HFF-Myc (cell line): ENCODE data around the gene TCEAL5.

Source experiments
- DNase-seq: peaks from one replicate; pipeline ENCODE4 v3.0.0-alpha.2; 2011; ENCODE audit warnings: low read depth; ENCODE audit errors: extremely low read depth
- H3K4me3 ChIP-seq: replicated peaks from 2 replicates; pipeline ENCODE4 v1.5.1; 2011; ENCODE audit warnings: low read depth, mild to moderate bottlenecking, control low read depth, low read length
- TF ChIP-seq, protein P1 (sequence below): IDR thresholded peaks from 2 replicates; pipeline ENCODE4 v1.5.1; 2012; ENCODE audit warnings: mild to moderate bottlenecking, low read depth, low read length, control low read depth; ENCODE audit errors: missing control alignments

Gene TCEAL5

DNA sequence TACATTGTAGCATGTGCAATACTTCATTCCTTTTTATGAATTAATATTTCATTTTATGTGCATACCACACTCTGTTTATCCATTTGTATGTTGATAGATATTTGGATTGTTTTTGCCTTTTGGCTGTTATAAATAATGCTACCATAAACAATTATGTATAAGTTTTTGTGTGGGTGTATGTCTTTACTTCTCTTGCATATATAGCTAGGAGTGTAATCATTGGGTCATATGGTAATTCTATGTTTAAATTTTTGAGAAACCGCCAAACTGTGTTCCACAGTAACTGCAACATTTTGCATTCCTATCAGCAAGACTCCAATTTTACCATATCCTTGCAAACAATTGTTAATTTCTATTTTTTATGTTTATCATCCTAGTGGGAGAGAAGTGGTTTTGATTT lies 3.1 kb upstream of the TCEAL5 start:
- TF ChIP-seq, protein P1, sequence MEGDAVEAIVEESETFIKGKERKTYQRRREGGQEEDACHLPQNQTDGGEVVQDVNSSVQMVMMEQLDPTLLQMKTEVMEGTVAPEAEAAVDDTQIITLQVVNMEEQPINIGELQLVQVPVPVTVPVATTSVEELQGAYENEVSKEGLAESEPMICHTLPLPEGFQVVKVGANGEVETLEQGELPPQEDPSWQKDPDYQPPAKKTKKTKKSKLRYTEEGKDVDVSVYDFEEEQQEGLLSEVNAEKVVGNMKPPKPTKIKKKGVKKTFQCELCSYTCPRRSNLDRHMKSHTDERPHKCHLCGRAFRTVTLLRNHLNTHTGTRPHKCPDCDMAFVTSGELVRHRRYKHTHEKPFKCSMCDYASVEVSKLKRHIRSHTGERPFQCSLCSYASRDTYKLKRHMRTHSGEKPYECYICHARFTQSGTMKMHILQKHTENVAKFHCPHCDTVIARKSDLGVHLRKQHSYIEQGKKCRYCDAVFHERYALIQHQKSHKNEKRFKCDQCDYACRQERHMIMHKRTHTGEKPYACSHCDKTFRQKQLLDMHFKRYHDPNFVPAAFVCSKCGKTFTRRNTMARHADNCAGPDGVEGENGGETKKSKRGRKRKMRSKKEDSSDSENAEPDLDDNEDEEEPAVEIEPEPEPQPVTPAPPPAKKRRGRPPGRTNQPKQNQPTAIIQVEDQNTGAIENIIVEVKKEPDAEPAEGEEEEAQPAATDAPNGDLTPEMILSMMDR, result no peak
- DNase-seq, result no peak
- no peak overlapping the region for H3K4me3 ChIP-seq

DNA sequence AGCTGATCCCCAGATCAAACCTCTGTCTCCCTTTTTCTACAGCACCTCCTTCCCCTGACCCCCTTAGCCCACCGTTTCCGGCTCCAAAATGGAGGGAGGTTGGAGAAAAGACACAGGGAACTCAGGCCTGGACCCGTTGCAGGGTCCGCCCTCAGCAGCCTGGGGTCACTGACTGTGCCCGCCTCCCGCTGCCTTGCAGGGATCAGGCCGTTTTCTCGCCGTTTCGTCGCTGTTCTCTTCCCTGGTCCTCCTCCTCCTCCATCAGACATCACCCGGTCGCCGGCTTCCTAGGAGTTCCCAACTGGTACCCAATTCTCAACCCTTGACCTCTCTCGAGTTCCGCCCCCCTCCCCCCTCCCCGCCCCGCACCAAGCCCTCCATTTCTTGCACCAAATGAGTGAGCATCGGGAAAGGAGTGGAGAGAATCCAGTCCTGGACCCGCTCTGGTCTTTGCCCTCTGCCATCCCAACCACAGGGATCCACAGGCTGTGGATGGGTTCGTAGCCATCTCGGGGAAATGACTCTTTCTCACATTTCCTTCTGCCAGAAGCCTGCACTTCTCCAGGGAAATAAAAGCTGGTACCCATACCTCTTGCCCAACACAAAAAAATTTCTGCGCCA lies 493 bp downstream of the TCEAL5 start:
- TF ChIP-seq, protein P1, result no peak
- no peak for DNase-seq
- no peak overlapping the region for H3K4me3 ChIP-seq

DNA sequence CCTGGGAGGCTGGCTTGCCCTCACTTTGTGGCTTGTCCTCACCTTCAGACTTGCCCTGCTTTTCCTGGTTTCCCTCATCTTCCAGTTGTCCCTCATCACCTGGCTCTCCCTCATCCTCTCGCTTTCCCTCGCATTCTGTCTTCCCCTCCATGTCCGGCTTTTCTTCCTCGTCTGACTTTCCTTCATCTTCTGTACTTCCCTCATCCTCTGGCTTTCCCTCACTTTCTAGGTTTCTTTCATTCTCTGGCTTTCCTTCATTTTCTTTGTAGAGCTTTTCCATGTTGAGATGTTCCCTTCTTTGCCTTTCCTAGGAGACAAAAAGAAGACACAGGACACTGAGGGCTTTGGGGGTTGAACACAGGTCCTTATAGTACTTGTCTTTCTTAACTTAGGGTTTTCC lies 2.3 kb downstream of the TCEAL5 start:
- no peak overlapping the region for H3K4me3 ChIP-seq
- no peak for DNase-seq
- TF ChIP-seq, protein P1, result no peak

DNA sequence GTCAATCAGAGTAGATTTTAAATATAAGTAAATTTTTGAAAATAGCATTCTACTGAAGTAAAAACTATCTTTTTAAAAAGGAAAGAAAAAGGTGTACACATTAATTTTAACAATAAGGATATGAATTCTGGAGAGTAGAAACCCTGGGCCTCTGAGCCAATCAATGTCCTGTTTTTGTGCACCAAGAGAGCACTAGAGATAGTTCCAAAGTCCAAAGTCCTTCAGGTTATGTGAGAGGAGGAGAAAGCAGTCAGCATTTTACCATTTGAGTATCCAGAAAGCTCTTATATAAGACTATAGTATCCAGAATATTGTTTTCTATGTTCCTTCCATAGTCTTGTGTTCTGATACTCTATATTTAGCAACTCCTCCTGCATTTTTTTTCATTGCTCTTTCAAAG lies 18.3 kb downstream of the TCEAL5 start:
- no peak overlapping the region for H3K4me3 ChIP-seq
- DNase-seq, result no peak
- TF ChIP-seq, protein P1, result no peak

DNA sequence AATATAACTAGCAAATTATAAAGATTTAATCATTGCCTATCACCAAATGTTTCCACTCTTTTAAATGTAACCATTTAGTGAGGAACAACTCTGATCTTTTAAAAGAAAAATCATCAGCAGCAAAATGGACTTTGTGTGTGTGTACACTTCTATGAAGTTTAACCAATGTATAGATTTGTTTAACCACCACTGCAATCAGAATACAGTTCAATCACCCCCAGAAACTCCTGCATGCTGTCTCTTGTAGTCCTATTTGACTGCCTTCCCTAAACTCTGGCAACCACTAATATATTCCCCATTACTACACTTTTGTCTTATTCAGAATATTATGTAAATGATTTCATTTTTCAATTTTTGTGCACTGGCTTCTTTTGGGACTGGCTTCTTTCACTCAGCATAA lies 19.9 kb downstream of the TCEAL5 start:
- TF ChIP-seq, protein P1, result no peak
- H3K4me3 ChIP-seq, result no peak overlapping the region
- no peak for DNase-seq

DNA sequence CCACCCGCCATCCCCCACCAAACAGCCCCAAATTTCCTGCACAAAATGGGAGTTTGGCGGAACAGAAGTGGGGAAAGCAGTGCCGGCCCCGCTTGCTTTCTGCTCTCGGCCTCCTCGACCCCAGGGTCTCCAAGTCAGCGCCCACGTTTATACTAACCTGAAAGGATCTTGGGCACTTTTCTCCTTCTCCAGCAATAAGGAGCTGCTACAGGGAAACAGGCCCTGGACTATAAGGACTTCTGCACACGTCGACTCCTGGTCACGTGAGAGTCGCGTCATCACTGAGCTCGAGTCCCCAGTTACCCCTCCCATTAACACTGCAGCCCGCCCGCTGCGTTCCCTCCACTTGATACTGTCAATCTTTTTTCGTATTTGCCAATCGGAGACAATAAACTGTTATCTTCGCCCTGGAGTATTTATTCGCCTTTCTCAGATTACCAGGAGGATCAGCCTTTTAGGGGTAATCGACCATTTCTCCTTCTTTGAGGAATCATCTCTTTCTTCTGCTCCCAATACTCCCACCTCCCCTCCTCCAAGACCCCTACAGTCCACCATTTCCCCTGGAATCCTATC lies 21.5 kb downstream of the TCEAL5 start, which contains the start of gene TCEAL8:
Gene TCEAL8, minus strand, starts transcription at position 235 of the 573 bp plus-strand sequence. CDS start 1,176 bp downstream, outside the sequence.
- TF ChIP-seq, protein P1, result no peak
- peak within 1 kb of the TSS; percentile 67 for H3K4me3 ChIP-seq
- peak; percentile 39 for DNase-seq
